Right lung (tissue), 5 donors: ENCODE results near the gene MTFP1. TPM values are rescaled to one million over a fixed set of nuclear protein-coding genes. Genes with fewer than 3 reads are reported as not detected.
A peak's percentile ranks its signal among the peaks of the same experiment; 100 is the strongest.
"Not testable (repeated sequence)": the region's sequence is repeated elsewhere in the genome, so short reads cannot be mapped to it uniquely, and the experiment has no call there.

Experiments
- DNase-seq, 2 donors: peaks; one replicate each; pipeline ENCODE4 v3.0.0-alpha.2; 2013
- polyA plus RNA-seq, 5 donors: library from polyadenylated mRNA; unstranded; fragments of 120-200 nt; gene quantifications; one replicate each; pipeline versions ENCODE4 v1.2.1 to v1.2.3, GENCODE V29; 2013; ENCODE audit warnings: inconsistent platforms in 1 of 5, low replicate concordance in 1 of 5; ENCODE audit not compliant: insufficient read length in 5 of 5, insufficient read depth in 1 of 5

Gene MTFP1
- polyA plus RNA-seq, 5 donors, result 3.8 to 10.7 (median 6.7) TPM

DNA sequence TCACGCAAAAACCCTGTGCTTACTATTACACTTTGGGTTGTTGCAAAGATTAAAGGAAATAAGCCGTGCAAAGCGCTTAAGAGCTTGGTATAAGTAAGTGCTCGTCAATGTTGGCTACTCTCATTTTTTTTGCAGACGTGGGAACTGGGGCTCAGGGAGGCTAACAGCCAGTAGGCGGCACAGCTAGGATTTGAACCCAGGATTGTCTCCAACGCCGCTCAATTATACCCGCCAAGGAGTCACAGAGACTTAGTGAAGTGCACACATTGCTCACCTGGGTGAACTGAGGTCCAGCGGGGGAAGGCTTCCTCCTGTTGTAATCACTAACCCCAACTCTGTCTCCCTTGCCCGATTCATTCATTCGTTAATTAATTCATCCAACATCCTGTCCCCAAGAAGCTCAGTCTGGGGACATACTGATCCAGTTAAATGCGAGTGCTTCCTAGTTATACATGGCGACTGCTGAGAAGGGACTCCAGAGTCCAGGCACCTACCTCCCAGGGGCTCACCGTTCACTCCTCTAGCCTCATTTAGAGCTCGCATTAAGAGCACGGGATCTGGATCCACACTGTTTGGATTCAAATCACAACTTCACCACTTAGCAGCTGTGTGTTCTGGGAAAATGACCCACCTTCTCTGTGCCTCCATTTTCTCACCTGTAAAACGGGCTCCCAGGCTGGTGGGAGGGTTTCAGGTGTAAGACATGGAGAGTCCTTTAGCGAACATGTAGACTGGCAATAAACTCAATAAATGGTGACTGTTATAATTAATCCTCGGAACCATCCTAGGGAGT lies 838 bp upstream of the MTFP1 start:
- DNase-seq, result no peak

- no peak for DNase-seq
These were observed 297 bp upstream of the MTFP1 start for GRCh38 chr22:30425327-30425615.

GRCh38 chr22:30426388-30427353 lies 1.1 kb downstream of the MTFP1 start:
- peak; percentile 55 to 59 for DNase-seq

DNA sequence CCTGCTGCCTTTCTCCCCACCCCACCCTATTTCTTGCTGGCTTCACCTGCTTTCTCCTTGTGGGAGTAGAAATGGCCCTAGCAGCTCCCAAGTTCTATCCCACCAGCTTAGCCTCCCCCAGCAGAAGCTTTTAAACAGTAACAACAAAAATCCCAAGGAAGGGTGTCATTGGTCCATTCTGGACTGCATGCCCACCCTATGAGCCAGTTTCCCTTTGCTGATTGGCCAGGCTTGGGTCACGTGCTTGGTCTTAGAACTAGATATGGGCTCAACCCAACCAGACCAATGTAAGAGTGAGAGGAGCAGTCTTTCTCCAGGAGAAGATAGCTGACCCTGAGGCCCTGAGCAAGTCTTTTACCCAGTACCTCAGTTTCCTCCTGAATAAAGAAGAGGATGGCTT lies 2.3 kb downstream of the MTFP1 start:
- DNase-seq, result no peak

GRCh38 chr22:30429887-30430286 lies 4.3 kb downstream of the MTFP1 start:
- no peak for DNase-seq

DNA sequence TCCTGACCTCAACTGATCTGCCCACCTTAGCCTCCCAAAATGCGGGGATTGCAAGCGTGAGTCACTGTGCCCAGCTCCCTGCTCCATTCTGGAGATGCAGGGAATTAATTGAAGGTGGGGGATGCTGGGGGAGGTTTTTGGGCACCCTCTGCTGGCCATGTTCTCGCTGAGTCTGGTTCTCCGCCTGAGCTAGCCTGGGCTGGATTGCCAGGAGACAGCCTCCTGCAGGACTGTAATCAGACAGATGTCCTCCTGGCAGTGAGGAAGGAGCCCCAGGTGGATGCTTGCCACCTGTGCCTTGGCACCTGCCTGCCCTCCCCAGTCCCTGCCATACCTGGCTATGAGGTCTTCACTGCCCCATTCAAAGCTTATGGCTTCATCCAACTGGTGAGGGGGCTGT lies 5.4 kb downstream of the MTFP1 start:
- DNase-seq, result no peak

- no peak for DNase-seq
These were observed 6.5 kb downstream of the MTFP1 start for GRCh38 chr22:30432096-30432495.

DNA sequence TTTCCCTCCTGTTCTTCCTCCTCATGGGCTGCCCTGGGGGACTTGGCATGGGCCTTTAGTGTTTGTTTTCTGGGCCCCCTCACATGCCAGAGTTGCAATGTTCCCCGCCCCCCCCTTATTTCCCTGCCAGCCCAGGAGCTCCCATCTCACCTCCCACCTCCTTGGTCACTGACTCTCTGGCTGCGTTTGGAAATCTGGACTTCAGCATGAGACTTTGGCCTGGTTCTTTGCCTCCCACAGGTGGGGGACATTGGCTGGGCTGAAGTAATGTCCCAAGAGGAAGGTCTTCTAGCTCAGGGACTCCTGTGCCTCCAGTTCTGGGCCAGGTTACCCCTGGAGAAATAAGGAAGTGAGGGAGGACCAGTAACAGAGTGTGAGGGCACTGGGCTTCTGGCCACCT lies 7.0 kb downstream of the MTFP1 start:
- no peak for DNase-seq

DNA sequence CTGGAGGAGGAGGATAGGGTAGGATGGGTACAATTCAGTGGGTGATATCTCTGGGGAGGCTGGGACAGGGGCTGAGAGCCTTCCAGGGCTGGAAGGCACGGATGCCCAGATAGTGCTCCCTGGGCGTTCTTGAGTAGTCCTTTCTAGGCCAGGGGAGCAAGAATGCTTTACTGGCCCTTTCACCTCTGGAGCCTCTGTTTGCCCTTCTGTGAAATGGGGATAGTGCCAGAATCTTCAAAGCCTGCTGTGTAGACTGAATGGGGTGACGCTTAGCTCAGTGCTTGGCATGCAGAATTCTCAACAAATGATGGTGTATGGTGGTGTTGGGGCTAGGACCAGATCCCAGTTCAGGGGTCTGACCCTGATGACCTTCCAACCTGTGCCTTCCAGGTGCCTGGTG lies 7.7 kb downstream of the MTFP1 start:
- no peak for DNase-seq

DNA sequence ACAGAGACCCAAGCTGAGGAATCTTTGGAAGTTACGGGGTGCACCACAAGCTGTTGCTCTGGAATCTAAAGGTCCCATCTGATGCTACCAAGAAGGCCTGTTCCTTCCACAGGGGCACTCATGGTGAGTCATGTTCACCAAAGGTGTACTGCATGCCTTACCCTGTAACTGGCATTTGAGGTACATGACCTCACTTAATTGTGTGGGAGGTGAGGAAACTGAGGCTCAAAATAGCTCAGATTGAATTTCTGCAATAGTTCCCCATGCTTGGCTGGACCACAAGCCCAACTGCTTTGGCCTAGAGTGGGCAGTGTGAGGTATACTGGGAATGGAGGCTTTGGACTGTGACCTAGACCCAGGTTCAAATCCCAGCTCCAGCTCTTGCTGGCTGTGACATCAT lies 8.2 kb downstream of the MTFP1 start:
- no peak for DNase-seq

DNA sequence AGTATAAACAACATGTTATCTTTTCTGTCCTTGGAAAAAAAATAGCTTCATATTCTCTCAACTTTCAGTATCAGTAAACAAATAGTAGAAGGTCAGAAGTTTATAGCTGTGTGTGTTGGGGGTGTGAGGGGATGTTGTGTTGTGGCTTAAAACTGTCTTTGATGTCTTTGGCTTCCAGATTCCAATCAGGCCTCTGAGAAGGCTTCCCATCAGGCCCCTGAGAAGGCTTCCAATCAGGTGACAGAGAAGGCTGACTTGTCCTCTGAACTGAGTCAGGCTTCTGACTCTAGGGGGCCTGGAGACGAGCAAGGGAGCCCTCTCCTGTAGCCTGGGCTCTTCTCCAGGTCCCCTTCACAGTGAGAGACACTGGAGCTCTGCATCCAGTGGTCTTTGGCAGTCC lies 9.3 kb downstream of the MTFP1 start:
- no peak for DNase-seq

- no peak for DNase-seq
These were observed 10.1 kb downstream of the MTFP1 start for GRCh38 chr22:30435674-30436126.

GRCh38 chr22:30436196-30436595 lies 10.6 kb downstream of the MTFP1 start:
- no peak for DNase-seq

DNA sequence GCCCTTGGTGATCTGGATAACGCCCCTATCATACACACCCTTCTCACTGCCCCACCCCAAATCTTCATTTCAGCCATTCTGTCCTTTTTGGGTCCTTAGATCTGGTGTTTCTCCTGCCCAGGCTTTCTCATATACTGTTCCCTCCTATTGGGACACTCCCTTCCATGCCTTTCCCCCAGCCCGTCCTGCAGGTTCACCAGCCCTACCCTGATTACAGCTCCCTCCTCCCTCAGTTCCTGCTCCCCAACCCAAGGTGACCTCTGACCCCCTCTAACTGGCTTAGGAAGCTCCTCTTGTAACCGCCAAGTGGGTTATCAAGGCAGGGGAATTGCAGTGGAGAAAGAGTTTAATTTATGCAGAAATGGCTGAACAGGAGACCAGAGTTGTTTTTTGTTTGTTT lies 13.0 kb downstream of the MTFP1 start:
- no peak for DNase-seq

DNA sequence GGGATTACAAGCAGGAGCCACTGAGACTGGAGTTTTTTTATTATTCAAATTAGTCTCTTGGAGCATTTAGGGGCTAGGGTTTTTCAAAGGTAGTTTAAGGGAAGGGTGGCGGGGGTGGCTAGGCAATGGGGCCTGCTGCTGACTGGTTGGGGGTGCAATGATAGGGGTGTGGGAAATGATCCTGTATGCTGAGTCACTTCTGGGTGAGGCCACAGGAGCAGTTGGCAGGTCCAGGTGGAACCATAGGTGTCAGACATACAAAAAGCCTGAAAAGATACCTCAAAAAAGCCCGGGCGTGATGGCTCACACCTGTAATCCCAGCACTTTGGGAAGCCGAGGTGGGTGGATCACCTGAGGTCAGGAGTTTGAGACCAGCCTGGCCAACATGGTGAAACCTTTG lies 13.7 kb downstream of the MTFP1 start:
- DNase-seq, result no peak

- no peak for DNase-seq
These were observed 14.3 kb downstream of the MTFP1 start for GRCh38 chr22:30439836-30440235.

GRCh38 chr22:30441088-30441487 lies 15.5 kb downstream of the MTFP1 start:
- DNase-seq, result no peak

- DNase-seq, result no peak
These were observed 19.3 kb downstream of the MTFP1 start for GRCh38 chr22:30444632-30445437.

- DNase-seq, result no peak
These were observed 20.0 kb downstream of the MTFP1 start for GRCh38 chr22:30445438-30446145.

- DNase-seq, result no peak
These were observed 22.1 kb downstream of the MTFP1 start for GRCh38 chr22:30447656-30448055.

DNA sequence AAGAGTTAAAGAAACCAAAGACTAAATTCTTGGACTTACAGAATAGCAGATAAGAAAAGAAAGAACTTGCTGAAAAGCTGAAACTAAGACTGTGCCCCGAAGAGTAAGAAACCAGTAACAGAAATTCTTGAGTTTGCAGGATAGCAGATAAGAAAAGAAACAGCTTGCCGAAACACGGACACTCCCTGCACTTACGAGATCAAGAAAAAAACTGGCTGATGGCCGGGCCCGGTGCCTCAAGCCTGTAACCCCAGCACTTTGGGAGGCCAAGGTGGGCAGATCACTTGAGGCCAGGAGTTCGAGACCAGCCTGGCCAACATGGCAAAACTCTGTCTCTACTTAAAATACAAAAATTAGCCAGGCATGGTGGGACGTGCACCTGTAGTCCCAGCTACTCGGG lies 25.9 kb downstream of the MTFP1 start:
- DNase-seq, result not testable (repeated sequence)

DNA sequence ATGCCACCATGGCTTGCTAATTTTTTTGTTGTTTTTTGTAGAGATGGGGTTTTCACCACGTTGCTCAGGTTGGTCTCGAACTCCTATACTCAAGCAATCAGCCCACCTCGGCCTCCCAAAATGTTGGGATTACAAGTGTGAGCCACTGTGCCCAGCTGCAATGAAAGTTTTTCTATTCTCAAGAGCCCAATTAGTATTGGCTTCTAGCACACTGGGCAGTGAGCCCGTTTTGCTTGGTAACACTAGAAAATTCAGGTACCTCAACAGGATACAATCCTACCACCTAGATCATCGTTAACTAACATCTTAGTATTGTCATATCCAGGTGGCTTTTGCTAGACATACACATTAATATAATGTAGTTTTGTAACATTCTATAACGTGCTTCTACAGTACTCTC lies 27.3 kb downstream of the MTFP1 start:
- no peak for DNase-seq
